Peyer's patch (tissue), 4 donors: Measurements from ENCODE around the gene REXO1.

Source experiments
- POLR2A ChIP-seq, 2 donors: fragments of 450-650 bp; IDR thresholded peaks; one replicate each; pipeline ENCODE4 v1.5.1; 2017; ENCODE audit warnings: antibody characterized with exemption in 2 of 2, mild to moderate bottlenecking in 2 of 2, moderate library complexity in 2 of 2
- TF ChIP-seq, protein P1 (sequence below), 6 experiments: fragments of 450-650 bp in 4 of 6; fragments of 200-600 bp in 2 of 6; sonication (generic) in 1 of 6; IDR thresholded peaks; one replicate each; pipeline ENCODE4 v1.5.1; 2017 to 2019; ENCODE audit warnings: antibody characterized with exemption in 6 of 6, mild to moderate bottlenecking in 3 of 6, moderate library complexity in 1 of 6

DNA sequence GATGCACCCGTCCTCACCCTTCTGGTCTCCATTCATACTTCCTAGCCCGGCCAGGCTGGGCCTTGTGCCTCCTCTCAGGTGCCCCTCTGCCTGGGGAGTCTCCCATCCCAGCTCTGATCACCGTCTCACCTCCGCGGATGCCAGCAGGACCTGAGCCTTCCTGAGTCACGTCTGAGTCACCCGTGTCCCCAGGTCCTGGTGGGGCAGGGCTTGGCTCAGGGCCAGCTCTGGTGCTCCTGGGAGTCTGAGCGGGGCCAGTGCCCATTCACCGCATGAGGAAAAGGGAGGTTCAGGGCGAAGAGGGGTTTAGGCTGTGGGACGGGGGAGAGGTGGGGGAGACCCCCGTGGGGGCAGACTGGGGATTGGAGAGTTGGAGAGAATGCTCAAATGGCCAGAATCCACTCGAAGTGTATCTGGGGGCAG, 36.8 kb downstream of the REXO1 start:
- TF ChIP-seq, protein P1, sequence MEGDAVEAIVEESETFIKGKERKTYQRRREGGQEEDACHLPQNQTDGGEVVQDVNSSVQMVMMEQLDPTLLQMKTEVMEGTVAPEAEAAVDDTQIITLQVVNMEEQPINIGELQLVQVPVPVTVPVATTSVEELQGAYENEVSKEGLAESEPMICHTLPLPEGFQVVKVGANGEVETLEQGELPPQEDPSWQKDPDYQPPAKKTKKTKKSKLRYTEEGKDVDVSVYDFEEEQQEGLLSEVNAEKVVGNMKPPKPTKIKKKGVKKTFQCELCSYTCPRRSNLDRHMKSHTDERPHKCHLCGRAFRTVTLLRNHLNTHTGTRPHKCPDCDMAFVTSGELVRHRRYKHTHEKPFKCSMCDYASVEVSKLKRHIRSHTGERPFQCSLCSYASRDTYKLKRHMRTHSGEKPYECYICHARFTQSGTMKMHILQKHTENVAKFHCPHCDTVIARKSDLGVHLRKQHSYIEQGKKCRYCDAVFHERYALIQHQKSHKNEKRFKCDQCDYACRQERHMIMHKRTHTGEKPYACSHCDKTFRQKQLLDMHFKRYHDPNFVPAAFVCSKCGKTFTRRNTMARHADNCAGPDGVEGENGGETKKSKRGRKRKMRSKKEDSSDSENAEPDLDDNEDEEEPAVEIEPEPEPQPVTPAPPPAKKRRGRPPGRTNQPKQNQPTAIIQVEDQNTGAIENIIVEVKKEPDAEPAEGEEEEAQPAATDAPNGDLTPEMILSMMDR (IDR thresholded peaks at IDR 0.05), result no peak
- TF ChIP-seq POLR2A (IDR thresholded peaks at IDR 0.05), result no peak
